Urinary bladder (tissue), 4 donors: ENCODE results near the gene ZNF177. TPM values are rescaled to one million over a fixed set of nuclear protein-coding genes. Genes with fewer than 3 reads are reported as not detected.
"Not testable (repeated sequence)": the region's sequence is repeated elsewhere in the genome, so short reads cannot be mapped to it uniquely, and the experiment has no call there.

ENCODE experiments used
- DNase-seq: peaks from one replicate; pipeline ENCODE4 v3.0.0-alpha.2; 2015; ENCODE audit errors: extremely low spot score
- H3K27ac ChIP-seq: one replicate; pipeline ENCODE4 v1.5.1; 2013; ENCODE audit warnings: low read depth, mild to moderate bottlenecking, moderate library complexity
- H3K36me3 ChIP-seq: one replicate; pipeline ENCODE4 v1.6.1; 2013; ENCODE audit warnings: mild to moderate bottlenecking, moderate library complexity; ENCODE audit not compliant: insufficient read depth
- H3K4me1 ChIP-seq: one replicate; pipeline ENCODE4 v1.6.1; 2013; ENCODE audit warnings: mild to moderate bottlenecking, moderate library complexity; ENCODE audit not compliant: insufficient read depth
- H3K4me3 ChIP-seq: one replicate; pipeline ENCODE4 v1.5.1; 2013; ENCODE audit warnings: low read depth, low read length
- WGBS: extraction: QIAGEN DNeasy Blood & Tissue Kit; methylation state at CpG from one replicate; pipeline ENCODE4 v1.1.7; 2013; 5-methylcytosine and 5-hydroxymethylcytosine counted together
- polyA plus RNA-seq: library from polyadenylated mRNA; stranded (reverse); fragments of 200-250 nt; gene quantifications from one replicate; pipeline ENCODE4 v1.2.3, GENCODE V29; 2013
- total RNA-seq: library from RNA; depleted of rRNA; stranded (reverse); fragments of >200 nt; gene quantifications from one replicate; pipeline ENCODE4 v1.2.3, GENCODE V29; 2014
- donor health status: healthy with polysubstance abuse.
- donor health status: healthy.

Gene ZNF177
- 8.6 TPM for total RNA-seq
- polyA plus RNA-seq: 3.2 TPM

DNA sequence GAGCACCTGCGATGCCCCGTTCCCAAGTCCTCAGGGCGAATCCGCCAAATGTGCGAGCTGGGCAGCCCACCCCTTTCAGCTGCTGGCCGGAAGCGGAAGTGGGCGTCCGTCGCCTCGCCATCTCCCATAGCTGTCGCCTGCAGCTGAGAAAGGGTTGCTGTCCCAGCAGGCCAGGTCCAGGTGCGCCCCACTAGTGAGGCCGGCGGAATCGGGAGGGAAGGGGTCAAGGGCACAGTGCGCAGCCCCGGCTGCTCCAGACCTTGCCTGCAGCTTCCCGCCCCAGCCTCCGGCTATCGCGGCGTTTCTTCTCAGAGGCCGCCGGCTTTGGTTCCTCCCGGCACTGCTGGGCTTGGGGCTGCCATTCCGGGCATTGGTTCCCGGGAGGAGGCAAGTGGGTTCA, at the start of gene ZNF177:
Gene ZNF177 (plus strand): TSS at position 109 of the 400 bp plus-strand sequence. CDS start 15,299 bp downstream, outside the sequence.
- 1% methylated on average over 28 of the region's 28 CpGs for WGBS
- no peak within 1 kb of the TSS for H3K4me3 ChIP-seq
- no peak within 1 kb of the TSS for H3K27ac ChIP-seq
- no peaks in the 10 kb centered on the region for H3K4me1 ChIP-seq
- H3K36me3 ChIP-seq: no peaks in the 10 kb centered on the region
- no peak for DNase-seq

DNA sequence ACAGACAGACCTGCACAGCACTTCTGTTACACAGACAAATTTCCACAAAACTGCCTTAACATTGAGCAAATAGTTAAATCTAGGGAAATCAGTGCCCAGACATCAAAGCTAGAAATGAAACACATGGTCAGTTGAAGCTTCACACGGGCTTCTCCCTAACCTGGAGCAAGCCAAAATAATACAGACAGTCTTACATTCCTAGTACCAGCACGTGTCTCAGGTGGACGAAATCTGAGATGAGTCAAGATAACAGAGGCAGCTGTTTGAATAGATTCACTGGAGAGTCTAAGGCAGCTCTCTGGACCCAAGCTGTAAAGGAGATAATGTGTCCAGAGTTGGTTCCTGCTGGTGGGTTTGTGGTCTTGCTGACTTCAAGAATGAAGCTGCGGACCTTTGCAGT, 49.1 kb upstream of the ZNF177 start:
- 65% methylated on average over 4 of the region's 4 CpGs for WGBS
- no peak overlapping the region for H3K27ac ChIP-seq
- no peak overlapping the region for H3K4me3 ChIP-seq
- H3K4me1 ChIP-seq: no peaks in the 10 kb centered on the region
- H3K36me3 ChIP-seq: no peaks in the 10 kb centered on the region
- no peak for DNase-seq

GRCh38 chr19:9321338-9321737, 41.5 kb upstream of the ZNF177 start:
- no peak for DNase-seq
- WGBS: 93% methylated on average over 22 of the region's 23 CpGs

GRCh38 chr19:9321756-9322155, 41.1 kb upstream of the ZNF177 start:
- H3K4me3 ChIP-seq, H3K27ac ChIP-seq, H3K36me3 ChIP-seq, H3K4me1 ChIP-seq, DNase-seq: not testable (repeated sequence)
- 98% methylated on average over 11 of the region's 14 CpGs for WGBS

More at GRCh38 chr19:9321338-9321737, 41.5 kb upstream of the ZNF177 start:
- H3K27ac ChIP-seq: no peak overlapping the region
- no peak overlapping the region for H3K4me3 ChIP-seq
- no peaks in the 10 kb centered on the region for H3K36me3 ChIP-seq
- no peaks in the 10 kb centered on the region for H3K4me1 ChIP-seq

- not testable (repeated sequence) for H3K4me3 ChIP-seq, H3K4me1 ChIP-seq, DNase-seq, H3K36me3 ChIP-seq, H3K27ac ChIP-seq
- WGBS: 96% methylated on average over 10 of the region's 10 CpGs
These were observed 40.6 kb upstream of the ZNF177 start for GRCh38 chr19:9322201-9322600.

GRCh38 chr19:9323557-9323918, 39.3 kb upstream of the ZNF177 start:
- peaks cover 2% of the 10 kb centered on the region for H3K36me3 ChIP-seq
- peak overlapping the region; percentile 33 for H3K27ac ChIP-seq
- H3K4me1 ChIP-seq: no peaks in the 10 kb centered on the region
- DNase-seq: peak; percentile 41
- H3K4me3 ChIP-seq: peak overlapping the region; percentile 70
- 1% methylated on average over 9 of the region's 9 CpGs for WGBS

GRCh38 chr19:9323919-9324583, 38.8 kb upstream of the ZNF177 start, which contains the start of gene ZNF559:
ZNF559 (plus strand) TSS chr19:9324179; CDS start chr19:9338550, 14,371 bp downstream.
- DNase-seq: peak; percentile 89
- Histone ChIP-seq H3K27ac (peak within 1 kb of the TSS; percentile 81), H3K4me3 (peak within 1 kb of the TSS; percentile 70), H3K4me1 (no peaks in the 10 kb centered on the region), H3K36me3 (peaks cover 2% of the 10 kb centered on the region)
- WGBS: under 1% methylated on average over 48 of the region's 48 CpGs

- 36% methylated on average over 9 of the region's 9 CpGs for WGBS
- peak overlapping the region; percentile 81 for H3K27ac ChIP-seq
- H3K4me3 ChIP-seq: peak overlapping the region; percentile 70
- H3K4me1 ChIP-seq: no peaks in the 10 kb centered on the region
- H3K36me3 ChIP-seq: peaks cover 2% of the 10 kb centered on the region
- no peak for DNase-seq
These were observed 38.2 kb upstream of the ZNF177 start for GRCh38 chr19:9324584-9324962.

- peaks cover 7% of the 10 kb centered on the region for H3K36me3 ChIP-seq
- no peak overlapping the region for H3K27ac ChIP-seq
- DNase-seq: no peak
- no peaks in the 10 kb centered on the region for H3K4me1 ChIP-seq
- no peak overlapping the region for H3K4me3 ChIP-seq
These were observed 32.8 kb upstream of the ZNF177 start for GRCh38 chr19:9329999-9330398.

DNA sequence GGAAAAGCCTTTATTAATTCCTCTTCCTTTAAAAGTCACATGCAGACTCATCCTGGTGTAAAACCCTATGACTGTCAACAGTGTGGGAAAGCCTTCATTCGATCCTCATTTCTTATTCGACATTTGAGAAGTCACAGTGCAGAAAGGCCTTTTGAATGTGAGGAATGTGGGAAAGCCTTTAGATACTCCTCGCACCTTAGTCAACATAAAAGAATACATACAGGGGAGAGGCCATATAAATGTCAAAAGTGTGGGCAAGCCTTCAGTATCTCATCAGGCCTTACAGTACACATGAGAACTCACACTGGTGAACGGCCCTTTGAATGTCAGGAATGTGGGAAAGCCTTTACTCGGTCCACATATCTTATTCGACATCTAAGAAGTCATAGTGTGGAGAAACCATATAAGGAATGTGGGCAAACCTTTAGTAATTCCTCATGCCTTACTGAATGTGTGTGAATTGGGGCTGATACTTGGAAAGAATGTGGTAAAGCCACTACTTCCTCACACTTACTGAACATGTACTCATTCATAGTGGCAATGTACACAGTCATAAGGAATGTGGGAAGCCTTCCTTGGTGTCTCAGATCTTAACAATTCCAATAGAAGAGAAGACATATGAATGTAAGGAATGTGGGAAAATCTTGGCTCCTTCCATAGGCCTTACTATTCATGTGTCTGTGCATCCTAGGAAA, 20.1 kb upstream of the ZNF177 start:
- no peak overlapping the region for H3K4me3 ChIP-seq
- DNase-seq: no peak
- H3K36me3 ChIP-seq: peaks cover 7% of the 10 kb centered on the region
- 96% methylated on average over 6 of the region's 6 CpGs for WGBS
- H3K27ac ChIP-seq: no peak overlapping the region
- H3K4me1 ChIP-seq: no peaks in the 10 kb centered on the region

GRCh38 chr19:9345005-9345404, 17.8 kb upstream of the ZNF177 start:
- WGBS: 95% methylated on average over 2 of the region's 2 CpGs

GRCh38 chr19:9348253-9348652, 14.6 kb upstream of the ZNF177 start:
- no peaks in the 10 kb centered on the region for H3K36me3 ChIP-seq
- no peak overlapping the region for H3K27ac ChIP-seq
- 97% methylated on average over 3 of the region's 3 CpGs for WGBS
- DNase-seq: no peak
- no peaks in the 10 kb centered on the region for H3K4me1 ChIP-seq
- H3K4me3 ChIP-seq: no peak overlapping the region

More at GRCh38 chr19:9345005-9345404, 17.8 kb upstream of the ZNF177 start:
- H3K27ac ChIP-seq: no peak overlapping the region
- DNase-seq: no peak
- no peaks in the 10 kb centered on the region for H3K4me1 ChIP-seq
- no peak overlapping the region for H3K4me3 ChIP-seq
- peaks cover 4% of the 10 kb centered on the region for H3K36me3 ChIP-seq

GRCh38 chr19:9348671-9349070, 14.1 kb upstream of the ZNF177 start:
- H3K4me3 ChIP-seq: no peak overlapping the region
- no peaks in the 10 kb centered on the region for H3K36me3 ChIP-seq
- WGBS: 98% methylated on average over 22 of the region's 22 CpGs

DNA sequence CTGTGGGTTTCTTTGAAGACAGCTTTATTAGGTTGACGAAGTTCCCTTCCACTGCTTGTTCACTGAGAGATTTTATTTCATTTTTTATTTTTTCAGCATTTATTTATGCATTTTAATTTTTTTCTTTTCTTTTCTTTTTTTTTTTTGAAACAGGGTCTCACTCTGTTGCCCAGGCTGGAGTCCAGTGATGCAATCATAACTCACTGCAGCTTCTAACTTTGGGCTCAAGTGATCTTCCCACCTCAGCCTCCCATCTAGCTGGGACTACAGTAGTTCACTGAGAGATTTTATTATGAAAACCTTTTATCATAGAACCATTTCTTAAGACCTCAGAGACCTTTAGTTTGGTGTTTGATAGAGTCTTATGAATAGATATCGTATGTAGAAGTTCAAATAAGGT, 10.3 kb upstream of the ZNF177 start:
- WGBS: 96% methylated on average over 2 of the region's 2 CpGs
- no peak overlapping the region for H3K4me3 ChIP-seq
- no peak for DNase-seq
- no peak overlapping the region for H3K27ac ChIP-seq
- H3K36me3 ChIP-seq: no peaks in the 10 kb centered on the region
- H3K4me1 ChIP-seq: no peaks in the 10 kb centered on the region

More at GRCh38 chr19:9348671-9349070, 14.1 kb upstream of the ZNF177 start:
- Histone ChIP-seq H3K27ac (no peak overlapping the region), H3K4me1 (no peaks in the 10 kb centered on the region)
- DNase-seq: no peak
